Gastroesophageal sphincter (tissue), 3 donors: Measurements from ENCODE around the gene ZBTB16.

Source experiments
- POLR2A ChIP-seq, 2 donors: fragments of 450-650 bp; IDR thresholded peaks; one replicate each; pipeline ENCODE4 v1.6.1; 2017; ENCODE audit warnings: antibody characterized with exemption in 2 of 2, mild to moderate bottlenecking in 2 of 2, moderate library complexity in 1 of 2
- TF ChIP-seq, protein P1 (sequence below), 4 experiments: fragments of 200-600 bp in 2 of 4; fragments of 450-650 bp in 2 of 4; sonication (generic) in 1 of 4; IDR thresholded peaks; one replicate each; pipeline ENCODE4 v1.5.1; 2017 to 2019; ENCODE audit warnings: antibody characterized with exemption in 4 of 4, mild to moderate bottlenecking in 2 of 4, moderate library complexity in 2 of 4

GRCh38 chr11:114246321-114247069 lies 187.0 kb downstream of the ZBTB16 start:
- TF ChIP-seq, protein P1, sequence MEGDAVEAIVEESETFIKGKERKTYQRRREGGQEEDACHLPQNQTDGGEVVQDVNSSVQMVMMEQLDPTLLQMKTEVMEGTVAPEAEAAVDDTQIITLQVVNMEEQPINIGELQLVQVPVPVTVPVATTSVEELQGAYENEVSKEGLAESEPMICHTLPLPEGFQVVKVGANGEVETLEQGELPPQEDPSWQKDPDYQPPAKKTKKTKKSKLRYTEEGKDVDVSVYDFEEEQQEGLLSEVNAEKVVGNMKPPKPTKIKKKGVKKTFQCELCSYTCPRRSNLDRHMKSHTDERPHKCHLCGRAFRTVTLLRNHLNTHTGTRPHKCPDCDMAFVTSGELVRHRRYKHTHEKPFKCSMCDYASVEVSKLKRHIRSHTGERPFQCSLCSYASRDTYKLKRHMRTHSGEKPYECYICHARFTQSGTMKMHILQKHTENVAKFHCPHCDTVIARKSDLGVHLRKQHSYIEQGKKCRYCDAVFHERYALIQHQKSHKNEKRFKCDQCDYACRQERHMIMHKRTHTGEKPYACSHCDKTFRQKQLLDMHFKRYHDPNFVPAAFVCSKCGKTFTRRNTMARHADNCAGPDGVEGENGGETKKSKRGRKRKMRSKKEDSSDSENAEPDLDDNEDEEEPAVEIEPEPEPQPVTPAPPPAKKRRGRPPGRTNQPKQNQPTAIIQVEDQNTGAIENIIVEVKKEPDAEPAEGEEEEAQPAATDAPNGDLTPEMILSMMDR (IDR thresholded peaks at IDR 0.05) = no peak
- no peak for TF ChIP-seq POLR2A (IDR thresholded peaks at IDR 0.05)
